HuH-7 (cell line): ENCODE results near the gene SCAMP1.

ENCODE experiments used
- DNase-seq: peaks from one replicate; pipeline ENCODE4 v3.0.0; 2011; ENCODE audit warnings: low spot score

Gene SCAMP1

GRCh38 chr5:78513441-78513840 is 153.0 kb downstream of the SCAMP1 start:
- no peak for DNase-seq

- no peak for DNase-seq
Measured at GRCh38 chr5:78514427-78515330, 154.3 kb downstream of the SCAMP1 start.

- no peak for DNase-seq
Measured at GRCh38 chr5:78515670-78516069, 155.3 kb downstream of the SCAMP1 start.

GRCh38 chr5:78518365-78519197 is 158.2 kb downstream of the SCAMP1 start:
- peak; percentile 58 for DNase-seq

GRCh38 chr5:78519198-78519941 is 159.0 kb downstream of the SCAMP1 start:
- no peak for DNase-seq

- no peak for DNase-seq
Measured at GRCh38 chr5:78521455-78521854, 161.0 kb downstream of the SCAMP1 start.

GRCh38 chr5:78522476-78523260 is 162.3 kb downstream of the SCAMP1 start:
- DNase-seq = no peak

- no peak for DNase-seq
Measured at GRCh38 chr5:78523314-78524193, 163.1 kb downstream of the SCAMP1 start.

- no peak for DNase-seq
Measured at GRCh38 chr5:78526049-78526525, 165.7 kb downstream of the SCAMP1 start.

GRCh38 chr5:78527054-78527859 is 166.8 kb downstream of the SCAMP1 start:
- DNase-seq = no peak

GRCh38 chr5:78527925-78528324 is 167.5 kb downstream of the SCAMP1 start:
- no peak for DNase-seq
